HG03097 (cell line): ENCODE measurements around the gene ITGB7.

Experiments
- ATAC-seq: cut with Tn5 transposase; IDR thresholded peaks from one replicate; pipeline ENCODE4 v1.9.1; 2021; ENCODE audit not compliant: unreplicated experiment, low FRiP score

The ITGB7 gene

DNA sequence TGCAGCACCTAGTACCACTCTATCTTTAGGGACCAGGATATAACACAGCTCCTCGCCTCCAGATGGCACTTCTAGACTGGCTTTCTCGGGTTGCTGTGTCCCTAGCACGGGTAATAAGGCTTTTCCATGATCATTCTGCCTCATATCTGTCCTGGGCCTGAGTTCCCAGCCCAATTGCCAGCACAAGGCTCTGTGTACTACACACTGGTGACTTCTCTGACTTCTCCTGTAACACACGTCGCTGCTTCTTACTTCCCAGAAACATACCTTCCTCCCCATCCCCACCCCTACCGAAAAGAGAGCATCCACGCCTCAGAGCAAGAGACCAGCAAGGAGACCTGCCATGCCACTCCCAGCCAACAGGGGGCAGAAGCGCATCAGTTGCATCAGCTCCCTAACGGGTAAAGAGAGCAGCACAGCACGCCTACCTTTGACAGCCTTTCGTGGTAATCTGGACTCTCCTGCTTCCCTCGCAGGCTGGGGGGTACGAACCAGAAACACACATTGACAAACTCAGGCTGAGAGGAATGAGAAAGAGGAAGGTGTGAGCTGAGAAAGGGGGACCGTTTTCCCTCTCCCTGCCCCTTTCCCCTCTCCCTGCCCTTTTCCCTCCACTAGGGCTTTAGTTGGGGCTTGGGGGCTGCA lies 47.7 kb downstream of the ITGB7 start:
- ATAC-seq = no peak

DNA sequence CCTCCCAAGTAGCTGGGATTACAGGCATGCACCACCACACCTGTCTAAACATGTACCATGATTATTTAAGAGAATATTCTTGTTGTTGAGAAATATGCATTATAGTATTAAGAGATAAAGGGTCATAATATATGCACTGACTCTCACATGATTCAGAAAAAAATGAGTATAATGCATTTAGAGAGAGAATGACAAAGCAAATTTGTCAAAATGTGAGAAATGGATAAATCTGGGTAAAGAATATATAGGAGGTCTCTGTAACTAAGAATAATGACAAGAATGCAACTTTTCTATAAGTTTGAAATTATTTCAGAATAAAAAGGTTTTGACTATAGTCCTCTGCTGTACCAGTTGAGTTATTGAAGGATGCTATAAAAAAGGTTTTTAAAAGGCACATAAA lies 54.7 kb downstream of the ITGB7 start:
- ATAC-seq = no peak

DNA sequence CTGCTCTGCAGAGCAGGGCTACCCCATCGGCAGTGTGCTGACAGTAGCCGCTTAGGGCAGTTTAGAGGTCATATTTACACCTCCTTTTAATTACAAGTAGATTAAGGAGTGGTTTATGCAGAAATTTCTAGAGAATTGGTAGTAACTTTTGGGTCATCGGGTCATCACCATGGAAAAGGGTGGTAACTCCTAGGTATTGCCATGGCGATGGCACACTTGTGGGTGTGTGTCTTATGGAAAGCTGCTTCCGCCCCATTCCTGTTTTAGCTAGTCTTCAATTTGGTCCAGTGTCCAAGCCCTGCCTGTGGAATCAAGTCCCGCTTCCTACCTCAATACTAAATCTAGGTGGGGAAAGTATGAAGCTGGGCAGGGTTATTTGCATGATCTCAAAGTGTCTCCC lies 56.0 kb downstream of the ITGB7 start:
- ATAC-seq = no peak

DNA sequence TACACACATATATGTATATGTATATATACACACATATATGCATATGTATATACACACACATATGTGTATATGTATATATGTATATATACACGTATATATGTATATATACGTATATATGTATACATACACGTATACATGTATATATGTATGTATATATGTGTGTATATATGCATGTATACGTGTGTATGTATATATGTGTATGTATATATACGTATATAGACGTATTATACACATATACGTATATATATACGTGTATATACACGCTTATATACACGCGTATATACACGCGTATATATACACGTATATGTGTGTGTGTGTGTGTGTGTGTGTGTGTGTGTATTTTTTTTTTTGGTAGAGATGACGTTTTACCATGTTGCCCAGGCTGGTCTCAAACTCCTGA lies 59.4 kb downstream of the ITGB7 start:
- no peak for ATAC-seq

DNA sequence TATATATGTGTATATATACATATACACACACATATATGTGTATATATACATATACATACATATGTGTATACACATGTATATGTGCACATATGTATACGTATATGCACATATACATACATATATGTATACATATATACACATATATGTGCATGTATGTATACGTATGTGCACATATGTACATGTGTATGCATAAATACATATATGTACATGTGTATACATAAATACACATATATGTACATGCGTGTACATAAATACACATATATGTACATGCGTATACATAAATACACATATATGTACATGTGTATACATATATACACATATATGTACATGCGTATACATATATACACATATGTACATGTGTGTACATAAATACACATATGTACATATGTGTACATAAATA lies 59.9 kb downstream of the ITGB7 start:
- ATAC-seq = no peak

DNA sequence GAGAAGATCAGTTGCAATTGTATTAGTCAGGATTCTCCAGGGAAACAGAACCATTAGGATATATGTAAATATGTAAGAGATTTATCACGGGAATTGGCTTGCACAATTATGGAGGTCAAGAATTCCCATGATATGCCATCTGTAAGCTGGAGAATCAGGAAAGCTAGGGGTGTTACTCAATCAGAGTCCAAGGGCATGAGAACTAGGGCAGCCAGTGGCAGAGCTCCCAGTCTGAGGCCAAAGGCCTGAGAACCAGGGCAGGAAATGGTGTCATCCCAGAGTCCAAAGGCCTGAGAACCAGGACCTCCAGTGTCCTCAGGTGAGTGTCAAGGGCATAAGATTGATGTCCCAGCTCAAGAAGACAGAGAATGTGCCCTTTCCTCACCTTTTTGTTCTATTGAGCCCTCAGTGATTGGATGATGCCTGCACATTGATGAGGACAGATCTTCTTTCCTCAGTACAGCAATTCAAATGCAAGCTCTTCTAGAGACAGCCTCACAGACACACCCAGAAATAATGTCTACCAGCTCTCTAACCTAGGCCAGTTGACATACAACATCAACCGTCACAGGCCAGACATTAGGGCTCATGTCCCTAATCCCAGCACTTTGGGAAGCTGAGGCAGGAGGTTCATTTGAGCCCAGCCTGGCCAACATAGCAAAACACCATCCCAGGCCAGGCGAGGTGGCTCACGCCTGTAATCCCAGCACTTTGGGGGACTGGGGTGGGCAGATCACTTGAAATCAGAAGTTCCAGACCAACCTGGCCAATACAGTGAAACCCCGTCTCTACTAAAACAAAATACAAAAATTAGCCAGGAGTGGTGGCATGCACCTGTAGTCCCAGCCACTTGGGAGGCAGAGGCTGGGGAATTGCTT lies 61.4 kb downstream of the ITGB7 start:
- no peak for ATAC-seq

DNA sequence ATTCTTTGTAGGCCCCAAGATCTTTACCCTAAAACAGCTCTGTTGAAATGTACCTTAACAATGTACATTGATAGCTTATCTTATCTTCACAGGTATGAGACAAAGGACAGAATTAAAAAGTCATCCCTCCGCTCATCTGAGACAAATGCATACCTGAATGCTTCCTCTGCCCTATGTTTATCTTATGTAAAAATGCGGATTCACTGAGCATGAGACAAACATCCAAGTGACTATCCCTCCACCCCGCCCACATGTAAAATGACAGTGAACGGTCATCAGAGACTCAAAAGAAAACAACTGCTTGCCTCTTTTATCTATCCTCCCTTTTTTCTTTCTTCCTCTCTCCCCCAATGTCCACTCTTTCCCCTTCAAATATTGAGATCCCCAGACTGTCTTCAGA lies 63.7 kb downstream of the ITGB7 start:
- ATAC-seq = no peak
